K562 (cell line): ENCODE data around the gene IL17D.

Experiments
- LEF1 ChIP-seq: fragments of 450-650 bp; IDR thresholded peaks from 2 replicates; pipeline ENCODE4 v1.6.1; 2016; ENCODE audit warnings: mild to moderate bottlenecking
- MGA ChIP-seq: fragments of 450-650 bp; IDR thresholded peaks from 2 replicates; pipeline ENCODE4 v1.6.1; 2016; ENCODE audit warnings: mild to moderate bottlenecking, moderate library complexity
- PATZ1 ChIP-seq: fragments of 250-450 bp; sonication (Bioruptor Pico); IDR thresholded peaks from 2 replicates; pipeline ENCODE4 v1.5.0; 2020; ENCODE audit warnings: mild to moderate bottlenecking, borderline replicate concordance
- PTTG1 ChIP-seq: fragments of 450-650 bp; IDR thresholded peaks from 2 replicates; pipeline ENCODE4 v1.6.1; 2016; ENCODE audit warnings: low read depth, mild to moderate bottlenecking, missing genetic modification characterization, missing compliant biosample characterization
- THAP7 ChIP-seq: fragments of 250-450 bp; sonication (Bioruptor Pico); IDR thresholded peaks from 2 replicates; pipeline ENCODE4 v1.5.0; 2021
- ZNF449 ChIP-seq: fragments of 250-450 bp; sonication (Bioruptor Pico); IDR thresholded peaks from 2 replicates; pipeline ENCODE4 v1.8.0; 2022; ENCODE audit warnings: moderate library complexity, mild to moderate bottlenecking, inconsistent platforms

GRCh38 chr13:20709369-20709768 is 5.9 kb downstream of the IL17D start:
- TF ChIP-seq THAP7 (CRISPR knock-in tag) (no peak), PTTG1 (no peak), PATZ1 (no peak), MGA (no peak), LEF1 (no peak), ZNF449 (CRISPR knock-in tag) (no peak)
